H1 (cell line): ENCODE measurements around the gene TMEM151A. TPM values are rescaled to one million over a fixed set of nuclear protein-coding genes. Genes with fewer than 3 reads are reported as not detected.

Experiments used
- BCL11A ChIP-seq, 2 experiments: IDR thresholded peaks; one replicate each; pipeline ENCODE4 v1.6.1; 2011; ENCODE audit warnings: low read depth in 2 of 2, low read length in 2 of 2, mild to moderate bottlenecking in 2 of 2
- CREB1 ChIP-seq: IDR thresholded peaks from 2 replicates; pipeline ENCODE4 v1.6.1; 2012; ENCODE audit warnings: inconsistent platforms
- GABPA ChIP-seq: IDR thresholded peaks from 2 replicates; pipeline ENCODE4 v1.6.1; 2011; ENCODE audit warnings: mild to moderate bottlenecking, low read length, moderate library complexity, borderline replicate concordance; ENCODE audit not compliant: insufficient read depth
- GTF2F1 ChIP-seq: IDR thresholded peaks from 2 replicates; pipeline ENCODE4 v1.6.1; 2012; ENCODE audit warnings: low read depth, low read length, improper control_type of control experiment, borderline replicate concordance
- RAD21 ChIP-seq, 2 experiments: IDR thresholded peaks in 1 of 2; conservative IDR thresholded peaks in 1 of 2; 2 replicates each; pipeline ENCODE4 v1.6.1; 2011; ENCODE audit warnings: low read depth in 2 of 2, low read length in 2 of 2, improper control_type of control experiment in 1 of 2, inconsistent platforms in 1 of 2, mild to moderate bottlenecking in 1 of 2, moderate library complexity in 1 of 2
- SP4 ChIP-seq: IDR thresholded peaks from 2 replicates; pipeline ENCODE4 v1.6.1; 2012; ENCODE audit warnings: low read length, inconsistent platforms
- polyA plus RNA-seq, 7 experiments: library from polyadenylated mRNA; depleted of rRNA in 3 of 7; stranded (reverse) in 5 of 7; unstranded in 2 of 7; fragments of >200 nt in 5 of 7; fragments of 200-250 nt in 2 of 7; gene quantifications; 1 replicate in 5 of 7; 2 replicates in 1 of 7; 4 replicates in 1 of 7; pipeline versions ENCODE4 v1.2.1 to v1.2.3, GENCODE V29; 2011 to 2013; ENCODE audit warnings: missing spikeins in 2 of 7, mixed read lengths in 2 of 7
- total RNA-seq: library from RNA; stranded (reverse); fragmentation: NEBNext Ultra II Directional; extraction: Animal tissue kit (Norgen Biotek cat#: 25700); gene quantifications from 2 replicates; pipeline ENCODE4 v1.2.1, GENCODE V29; 2021
- TF ChIP-seq, protein P1 (sequence below): IDR thresholded peaks from 2 replicates; pipeline ENCODE4 v1.6.1; 2012; ENCODE audit warnings: low read length, inconsistent platforms
- TF ChIP-seq, protein P2 (sequence below): fragments of 300-600 bp; sonication (generic); IDR thresholded peaks from 2 replicates; pipeline ENCODE4 v1.7.1; 2012; ENCODE audit warnings: low read length, moderate library complexity, mild to moderate bottlenecking, inconsistent platforms; ENCODE audit not compliant: insufficient replicate concordance

TMEM151A gene
- total and polyA plus RNA-seq, 2 of the 8 experiments (the other 6 are each of a cell fraction or from before 2014, with no cell fraction given) = 3.2 TPM

DNA sequence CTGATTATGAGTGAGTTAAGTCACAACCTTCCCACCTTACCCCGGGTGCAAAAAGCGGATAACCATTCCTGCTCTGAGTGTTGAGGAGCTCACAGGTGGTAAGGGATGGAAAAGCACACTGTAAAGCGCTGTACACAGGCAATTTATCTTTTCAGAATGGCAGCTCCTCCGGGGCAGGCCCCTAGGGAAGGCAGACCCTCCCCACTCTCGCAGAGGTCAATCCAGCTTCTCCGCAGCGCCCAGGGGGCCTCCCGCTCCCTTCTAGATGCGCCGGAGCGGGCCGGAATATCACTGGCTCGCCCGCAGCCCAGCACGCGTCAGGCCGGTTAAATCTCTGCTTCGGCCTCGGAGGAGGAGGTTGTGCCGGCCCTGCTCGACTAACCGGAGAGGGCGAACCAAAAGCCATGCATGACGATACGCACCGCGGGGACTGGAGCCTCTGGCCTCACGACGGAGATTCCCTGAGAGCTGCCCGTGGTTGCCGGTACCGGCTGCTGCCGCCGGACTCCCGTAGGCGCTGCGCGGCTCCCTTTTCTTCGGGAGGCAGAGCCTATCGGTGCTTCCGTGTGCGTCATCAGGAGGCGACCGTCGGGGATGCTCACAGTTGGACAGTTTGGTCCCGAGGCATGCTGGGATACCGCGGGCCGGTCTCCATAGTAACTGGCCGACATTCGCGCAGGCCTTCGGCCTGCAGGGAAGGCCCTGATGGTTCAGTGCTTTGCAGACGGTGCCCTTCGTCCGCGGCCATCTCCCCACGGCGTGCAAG lies 53.0 kb downstream of the TMEM151A start, which contains the start of gene BRMS1 (continued):
- TF ChIP-seq RAD21 (IDR thresholded peaks at IDR 0.05 in 1 of 2, conservative IDR thresholded peaks at IDR 0.05 in 1 of 2; ENCODE audit: low read depth in 2 of 2, low read length in 2 of 2) (no peak), CREB1 (peak; percentile 99), GTF2F1 (no peak), BCL11A (IDR thresholded peaks at IDR 0.05; ENCODE audit: low read depth in 2 of 2, low read length in 2 of 2) (no peak), SP4 (peak; percentile 27; the same call in 1 of the 2 replicates), GABPA (no peak)
- TF ChIP-seq, protein P1, sequence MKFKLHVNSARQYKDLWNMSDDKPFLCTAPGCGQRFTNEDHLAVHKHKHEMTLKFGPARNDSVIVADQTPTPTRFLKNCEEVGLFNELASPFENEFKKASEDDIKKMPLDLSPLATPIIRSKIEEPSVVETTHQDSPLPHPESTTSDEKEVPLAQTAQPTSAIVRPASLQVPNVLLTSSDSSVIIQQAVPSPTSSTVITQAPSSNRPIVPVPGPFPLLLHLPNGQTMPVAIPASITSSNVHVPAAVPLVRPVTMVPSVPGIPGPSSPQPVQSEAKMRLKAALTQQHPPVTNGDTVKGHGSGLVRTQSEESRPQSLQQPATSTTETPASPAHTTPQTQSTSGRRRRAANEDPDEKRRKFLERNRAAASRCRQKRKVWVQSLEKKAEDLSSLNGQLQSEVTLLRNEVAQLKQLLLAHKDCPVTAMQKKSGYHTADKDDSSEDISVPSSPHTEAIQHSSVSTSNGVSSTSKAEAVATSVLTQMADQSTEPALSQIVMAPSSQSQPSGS = no peak
- TF ChIP-seq, protein P2, sequence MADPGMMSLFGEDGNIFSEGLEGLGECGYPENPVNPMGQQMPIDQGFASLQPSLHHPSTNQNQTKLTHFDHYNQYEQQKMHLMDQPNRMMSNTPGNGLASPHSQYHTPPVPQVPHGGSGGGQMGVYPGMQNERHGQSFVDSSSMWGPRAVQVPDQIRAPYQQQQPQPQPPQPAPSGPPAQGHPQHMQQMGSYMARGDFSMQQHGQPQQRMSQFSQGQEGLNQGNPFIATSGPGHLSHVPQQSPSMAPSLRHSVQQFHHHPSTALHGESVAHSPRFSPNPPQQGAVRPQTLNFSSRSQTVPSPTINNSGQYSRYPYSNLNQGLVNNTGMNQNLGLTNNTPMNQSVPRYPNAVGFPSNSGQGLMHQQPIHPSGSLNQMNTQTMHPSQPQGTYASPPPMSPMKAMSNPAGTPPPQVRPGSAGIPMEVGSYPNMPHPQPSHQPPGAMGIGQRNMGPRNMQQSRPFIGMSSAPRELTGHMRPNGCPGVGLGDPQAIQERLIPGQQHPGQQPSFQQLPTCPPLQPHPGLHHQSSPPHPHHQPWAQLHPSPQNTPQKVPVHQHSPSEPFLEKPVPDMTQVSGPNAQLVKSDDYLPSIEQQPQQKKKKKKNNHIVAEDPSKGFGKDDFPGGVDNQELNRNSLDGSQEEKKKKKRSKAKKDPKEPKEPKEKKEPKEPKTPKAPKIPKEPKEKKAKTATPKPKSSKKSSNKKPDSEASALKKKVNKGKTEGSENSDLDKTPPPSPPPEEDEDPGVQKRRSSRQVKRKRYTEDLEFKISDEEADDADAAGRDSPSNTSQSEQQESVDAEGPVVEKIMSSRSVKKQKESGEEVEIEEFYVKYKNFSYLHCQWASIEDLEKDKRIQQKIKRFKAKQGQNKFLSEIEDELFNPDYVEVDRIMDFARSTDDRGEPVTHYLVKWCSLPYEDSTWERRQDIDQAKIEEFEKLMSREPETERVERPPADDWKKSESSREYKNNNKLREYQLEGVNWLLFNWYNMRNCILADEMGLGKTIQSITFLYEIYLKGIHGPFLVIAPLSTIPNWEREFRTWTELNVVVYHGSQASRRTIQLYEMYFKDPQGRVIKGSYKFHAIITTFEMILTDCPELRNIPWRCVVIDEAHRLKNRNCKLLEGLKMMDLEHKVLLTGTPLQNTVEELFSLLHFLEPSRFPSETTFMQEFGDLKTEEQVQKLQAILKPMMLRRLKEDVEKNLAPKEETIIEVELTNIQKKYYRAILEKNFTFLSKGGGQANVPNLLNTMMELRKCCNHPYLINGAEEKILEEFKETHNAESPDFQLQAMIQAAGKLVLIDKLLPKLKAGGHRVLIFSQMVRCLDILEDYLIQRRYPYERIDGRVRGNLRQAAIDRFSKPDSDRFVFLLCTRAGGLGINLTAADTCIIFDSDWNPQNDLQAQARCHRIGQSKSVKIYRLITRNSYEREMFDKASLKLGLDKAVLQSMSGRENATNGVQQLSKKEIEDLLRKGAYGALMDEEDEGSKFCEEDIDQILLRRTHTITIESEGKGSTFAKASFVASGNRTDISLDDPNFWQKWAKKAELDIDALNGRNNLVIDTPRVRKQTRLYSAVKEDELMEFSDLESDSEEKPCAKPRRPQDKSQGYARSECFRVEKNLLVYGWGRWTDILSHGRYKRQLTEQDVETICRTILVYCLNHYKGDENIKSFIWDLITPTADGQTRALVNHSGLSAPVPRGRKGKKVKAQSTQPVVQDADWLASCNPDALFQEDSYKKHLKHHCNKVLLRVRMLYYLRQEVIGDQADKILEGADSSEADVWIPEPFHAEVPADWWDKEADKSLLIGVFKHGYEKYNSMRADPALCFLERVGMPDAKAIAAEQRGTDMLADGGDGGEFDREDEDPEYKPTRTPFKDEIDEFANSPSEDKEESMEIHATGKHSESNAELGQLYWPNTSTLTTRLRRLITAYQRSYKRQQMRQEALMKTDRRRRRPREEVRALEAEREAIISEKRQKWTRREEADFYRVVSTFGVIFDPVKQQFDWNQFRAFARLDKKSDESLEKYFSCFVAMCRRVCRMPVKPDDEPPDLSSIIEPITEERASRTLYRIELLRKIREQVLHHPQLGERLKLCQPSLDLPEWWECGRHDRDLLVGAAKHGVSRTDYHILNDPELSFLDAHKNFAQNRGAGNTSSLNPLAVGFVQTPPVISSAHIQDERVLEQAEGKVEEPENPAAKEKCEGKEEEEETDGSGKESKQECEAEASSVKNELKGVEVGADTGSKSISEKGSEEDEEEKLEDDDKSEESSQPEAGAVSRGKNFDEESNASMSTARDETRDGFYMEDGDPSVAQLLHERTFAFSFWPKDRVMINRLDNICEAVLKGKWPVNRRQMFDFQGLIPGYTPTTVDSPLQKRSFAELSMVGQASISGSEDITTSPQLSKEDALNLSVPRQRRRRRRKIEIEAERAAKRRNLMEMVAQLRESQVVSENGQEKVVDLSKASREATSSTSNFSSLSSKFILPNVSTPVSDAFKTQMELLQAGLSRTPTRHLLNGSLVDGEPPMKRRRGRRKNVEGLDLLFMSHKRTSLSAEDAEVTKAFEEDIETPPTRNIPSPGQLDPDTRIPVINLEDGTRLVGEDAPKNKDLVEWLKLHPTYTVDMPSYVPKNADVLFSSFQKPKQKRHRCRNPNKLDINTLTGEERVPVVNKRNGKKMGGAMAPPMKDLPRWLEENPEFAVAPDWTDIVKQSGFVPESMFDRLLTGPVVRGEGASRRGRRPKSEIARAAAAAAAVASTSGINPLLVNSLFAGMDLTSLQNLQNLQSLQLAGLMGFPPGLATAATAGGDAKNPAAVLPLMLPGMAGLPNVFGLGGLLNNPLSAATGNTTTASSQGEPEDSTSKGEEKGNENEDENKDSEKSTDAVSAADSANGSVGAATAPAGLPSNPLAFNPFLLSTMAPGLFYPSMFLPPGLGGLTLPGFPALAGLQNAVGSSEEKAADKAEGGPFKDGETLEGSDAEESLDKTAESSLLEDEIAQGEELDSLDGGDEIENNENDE = no peak
